VCaP (cell line): Measurements from ENCODE around the gene PIEZO1.
A peak's percentile ranks its signal among the peaks of the same experiment; 100 is the strongest.

ENCODE experiments used
- H3K27ac ChIP-seq: fragments of 450-650 bp; 2 replicates; pipeline ENCODE4 v1.5.1; 2017
- TF ChIP-seq, protein P1 (sequence below): fragments of 450-650 bp; conservative IDR thresholded peaks from 2 replicates; pipeline ENCODE4 v1.5.1; 2017; ENCODE audit warnings: mild to moderate bottlenecking, moderate library complexity

The PIEZO1 gene

DNA sequence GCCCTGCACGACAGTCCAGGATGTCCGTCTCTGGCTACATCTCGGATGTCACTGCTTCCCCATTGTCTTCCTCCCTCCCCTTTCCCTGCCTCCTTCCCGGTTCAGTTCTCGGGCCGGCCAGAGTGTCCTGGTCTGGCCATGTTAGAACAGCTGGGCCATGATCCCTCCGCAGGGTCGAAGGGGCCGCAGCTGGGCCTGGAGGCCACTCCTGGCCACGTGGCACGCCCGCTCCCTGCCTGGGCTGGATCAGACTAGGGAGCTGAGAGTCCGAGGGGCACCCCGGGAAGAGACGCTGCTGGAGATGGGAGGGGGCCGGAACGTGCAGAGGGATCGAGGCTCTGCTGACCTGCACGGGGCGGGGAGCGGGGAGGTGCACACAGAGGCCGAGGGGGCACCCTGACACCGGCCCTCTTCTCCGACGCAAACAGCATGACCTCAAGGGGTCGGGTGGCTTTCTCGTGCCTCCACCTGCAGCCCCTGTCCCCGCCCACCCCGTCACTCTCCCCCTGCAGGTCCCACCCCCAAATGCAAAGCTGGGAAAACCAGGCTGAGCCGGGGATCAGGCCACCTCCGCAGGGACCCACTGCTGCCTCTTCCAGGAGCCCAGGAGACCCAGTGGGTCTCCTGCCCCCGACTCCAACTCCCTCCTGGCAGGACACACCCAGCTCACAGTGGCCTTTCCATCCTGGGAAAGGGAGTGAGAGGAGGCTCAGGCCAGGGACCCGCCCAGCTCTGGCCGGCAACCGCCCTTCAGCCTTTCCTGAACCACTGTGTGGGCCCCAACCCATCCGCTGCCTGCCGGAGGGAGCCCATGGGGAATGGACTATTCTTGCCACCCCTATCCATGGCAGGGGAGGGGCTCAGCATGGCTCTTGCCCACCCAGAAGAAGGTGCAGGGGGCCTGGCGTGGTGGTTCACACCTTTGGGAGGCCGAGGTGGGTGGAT lies 40.2 kb downstream of the PIEZO1 start:
- no peak overlapping the region for H3K27ac ChIP-seq
- TF ChIP-seq, protein P1, sequence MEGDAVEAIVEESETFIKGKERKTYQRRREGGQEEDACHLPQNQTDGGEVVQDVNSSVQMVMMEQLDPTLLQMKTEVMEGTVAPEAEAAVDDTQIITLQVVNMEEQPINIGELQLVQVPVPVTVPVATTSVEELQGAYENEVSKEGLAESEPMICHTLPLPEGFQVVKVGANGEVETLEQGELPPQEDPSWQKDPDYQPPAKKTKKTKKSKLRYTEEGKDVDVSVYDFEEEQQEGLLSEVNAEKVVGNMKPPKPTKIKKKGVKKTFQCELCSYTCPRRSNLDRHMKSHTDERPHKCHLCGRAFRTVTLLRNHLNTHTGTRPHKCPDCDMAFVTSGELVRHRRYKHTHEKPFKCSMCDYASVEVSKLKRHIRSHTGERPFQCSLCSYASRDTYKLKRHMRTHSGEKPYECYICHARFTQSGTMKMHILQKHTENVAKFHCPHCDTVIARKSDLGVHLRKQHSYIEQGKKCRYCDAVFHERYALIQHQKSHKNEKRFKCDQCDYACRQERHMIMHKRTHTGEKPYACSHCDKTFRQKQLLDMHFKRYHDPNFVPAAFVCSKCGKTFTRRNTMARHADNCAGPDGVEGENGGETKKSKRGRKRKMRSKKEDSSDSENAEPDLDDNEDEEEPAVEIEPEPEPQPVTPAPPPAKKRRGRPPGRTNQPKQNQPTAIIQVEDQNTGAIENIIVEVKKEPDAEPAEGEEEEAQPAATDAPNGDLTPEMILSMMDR = no peak

DNA sequence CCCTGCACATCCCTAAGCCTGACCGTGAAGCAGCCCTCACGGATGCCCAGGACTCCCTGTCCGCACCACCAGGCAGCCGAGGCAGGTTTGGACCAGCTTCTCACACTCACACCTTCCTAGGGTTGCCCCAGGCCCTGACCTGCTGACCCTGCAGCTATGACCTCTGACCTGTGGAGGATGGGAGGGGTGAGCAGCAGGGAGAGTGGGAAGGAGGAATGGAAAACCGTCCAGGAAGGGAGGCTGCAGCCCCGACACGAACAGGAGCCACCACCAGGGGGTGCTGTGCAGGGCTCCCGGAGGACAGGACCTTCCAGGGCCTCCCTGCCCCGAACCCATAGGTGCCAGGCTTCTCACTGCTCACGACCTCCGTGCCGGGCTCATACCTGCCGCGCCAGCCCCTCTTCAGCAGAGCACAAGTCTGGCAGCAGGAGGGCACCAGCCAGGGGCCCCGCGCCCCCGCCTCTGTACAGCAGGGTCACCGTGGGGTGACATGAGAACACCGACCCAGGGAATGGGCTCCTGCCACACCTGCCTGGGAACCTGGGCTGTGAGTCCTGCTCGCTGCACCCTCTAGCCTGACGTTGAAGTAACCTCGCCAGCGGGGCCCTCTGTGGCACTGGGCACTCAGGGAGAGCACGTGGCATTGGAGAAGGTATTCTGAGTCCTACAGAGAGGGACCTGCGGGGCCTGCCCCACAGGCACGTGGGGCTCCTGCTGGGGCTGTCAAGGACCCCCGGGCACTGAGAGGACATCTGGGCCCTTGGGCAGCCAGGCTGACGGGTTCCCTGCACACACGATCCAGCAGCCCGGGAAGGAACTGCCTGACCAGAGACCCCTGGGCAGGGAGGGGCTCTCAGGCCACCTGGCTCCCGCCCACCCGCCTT lies 41.1 kb downstream of the PIEZO1 start:
- TF ChIP-seq, protein P1 = peak; percentile 68

DNA sequence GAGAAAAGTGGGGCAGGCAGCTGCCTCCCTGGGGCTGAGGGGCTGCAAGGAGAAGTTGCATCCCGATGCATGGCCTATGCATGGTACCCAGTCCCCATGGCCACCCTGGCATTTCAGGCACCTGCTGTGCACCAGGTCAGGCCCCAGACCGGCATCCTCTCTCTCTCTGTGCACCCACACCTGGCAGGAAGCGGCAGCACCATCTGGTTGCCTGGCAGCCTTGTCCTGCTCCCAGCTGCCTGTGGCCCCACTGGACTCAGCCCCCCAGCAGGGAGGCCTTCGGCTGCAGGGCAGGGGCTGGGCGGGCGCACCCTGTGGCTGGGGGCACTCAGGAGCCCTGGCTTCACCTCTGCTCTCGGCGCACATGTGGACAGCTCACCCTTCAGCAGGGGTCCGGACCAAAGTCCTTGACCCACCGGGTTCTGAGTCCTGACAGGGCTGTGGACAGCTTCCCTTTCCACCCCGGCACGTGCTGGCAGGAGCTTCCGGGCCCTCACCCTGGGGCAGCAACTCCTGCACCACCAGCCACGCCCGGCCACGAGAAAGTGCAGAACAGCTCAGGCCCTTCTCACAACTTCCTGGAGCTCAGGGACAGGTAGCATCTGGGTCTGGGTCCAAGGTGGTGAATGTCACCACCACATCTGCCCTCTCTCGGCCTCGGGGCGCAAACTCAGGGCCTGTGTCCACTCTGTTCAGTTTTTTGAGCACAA lies 42.0 kb downstream of the PIEZO1 start:
- TF ChIP-seq, protein P1 = no peak
- no peak overlapping the region for H3K27ac ChIP-seq

More for the DNA sequence above, 41.1 kb downstream of the PIEZO1 start:
- no peak overlapping the region for H3K27ac ChIP-seq

DNA sequence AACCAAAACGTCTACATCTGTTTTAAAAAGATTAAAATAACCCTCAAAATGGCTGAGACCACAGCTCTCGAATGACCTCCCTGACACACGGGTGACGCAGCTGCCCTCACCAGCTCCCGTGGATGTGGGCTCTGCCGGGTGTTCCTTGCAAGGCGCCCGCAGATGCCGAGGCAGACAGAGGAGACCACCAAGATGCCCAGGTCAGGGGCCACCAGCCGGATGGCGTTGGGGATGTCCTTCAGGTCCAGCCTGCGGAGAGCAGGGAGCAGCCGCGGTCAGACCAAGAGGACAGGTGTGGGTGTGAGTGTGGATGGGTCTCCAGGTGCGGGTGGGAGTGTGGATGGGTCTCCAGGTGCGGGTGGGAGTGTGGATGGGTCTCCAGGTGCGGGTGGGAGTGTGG lies 43.7 kb downstream of the PIEZO1 start:
- no peak overlapping the region for H3K27ac ChIP-seq
- TF ChIP-seq, protein P1 = no peak

DNA sequence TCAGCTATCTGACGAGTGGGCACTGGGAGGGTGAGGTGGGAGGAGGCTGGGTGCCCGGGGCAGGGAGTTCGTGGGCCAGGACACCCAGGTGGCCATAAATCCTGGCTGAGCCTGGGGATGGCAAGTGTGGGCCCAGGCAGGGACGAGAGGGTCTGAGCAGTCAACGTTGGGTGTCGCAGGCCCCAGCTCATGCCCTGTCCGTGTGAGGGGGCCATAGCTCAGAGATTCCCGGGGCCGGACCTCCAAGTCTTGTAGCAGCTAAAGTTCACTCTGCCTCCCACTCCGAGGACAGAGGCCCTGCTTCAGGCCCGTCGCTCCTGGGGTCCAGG lies 44.3 kb downstream of the PIEZO1 start:
- H3K27ac ChIP-seq = no peak overlapping the region
- TF ChIP-seq, protein P1 = no peak

DNA sequence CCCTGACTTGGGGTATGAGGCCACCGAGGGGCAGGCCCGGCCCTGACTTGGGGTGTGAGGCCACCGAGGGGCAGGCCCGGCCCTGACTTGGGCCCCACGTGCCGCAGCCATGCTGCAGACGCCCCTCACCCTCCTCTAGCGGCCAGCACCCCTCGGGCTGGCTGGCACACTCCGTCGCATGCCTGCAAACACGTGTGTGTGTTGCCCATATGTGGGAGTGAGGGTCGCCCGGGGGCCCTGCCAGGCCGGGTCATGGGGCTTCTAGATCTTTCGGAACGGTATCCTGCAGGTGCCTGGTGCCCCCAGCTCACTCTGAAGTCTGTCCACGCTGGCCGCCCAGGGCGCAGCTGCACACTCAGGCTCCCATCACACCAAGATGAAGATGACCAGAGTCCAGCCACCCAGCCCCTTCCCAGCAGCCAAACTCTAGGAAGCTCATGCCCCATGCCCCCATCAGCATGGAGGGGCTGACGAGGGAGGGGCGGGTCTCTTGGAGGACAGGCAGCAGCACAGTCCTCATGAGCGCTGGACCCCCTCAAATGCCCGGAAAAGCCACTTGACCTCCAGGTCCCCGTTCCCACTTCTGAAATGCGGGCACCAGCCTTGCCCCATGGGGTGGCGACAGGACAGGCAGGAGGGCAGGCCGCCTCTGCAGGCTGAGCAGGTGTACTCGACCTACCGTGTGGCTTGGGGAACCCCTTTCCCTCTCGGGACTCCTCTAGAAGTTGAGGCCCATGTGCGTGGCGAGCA lies 44.9 kb downstream of the PIEZO1 start:
- TF ChIP-seq, protein P1 = no peak
- H3K27ac ChIP-seq = peak overlapping the region; percentile 21; the same call in 1 of the 2 replicates
